HCT116 (cell line): ENCODE results near the gene CCR6. TPM values are rescaled to one million over a fixed set of nuclear protein-coding genes. Genes with fewer than 3 reads are reported as not detected.

Experiments
- ATAC-seq: fragments of 200-7000 bp; cut with Tn5 transposase; 2 replicates; pipeline ENCODE4 v1.9.1; 2020; ENCODE audit warnings: mild to moderate bottlenecking, moderate library complexity
- BruUV-seq: library from RNA; stranded (reverse); fragments of 400-500 nt; replicated peaks from 2 replicates; lab custom pipeline; 2021; lab: Mats Ljungman, UMichigan
- CTCF ChIA-PET: fragments of 300-600 bp; sonication (Branson Sonifier 250); formaldehyde crosslinking; loops from one replicate; lab custom pipeline; 2021; ENCODE audit warnings: antibody characterized with exemption; lab: Charles Lee
- POLR2A ChIA-PET: fragments of 300-600, 350-600 bp; sonication (Branson Sonifier 250); formaldehyde crosslinking; loops from one replicate; lab custom pipeline; 2021; ENCODE audit warnings: antibody characterized with exemption; lab: Charles Lee
- RAD21 ChIA-PET, 2 experiments: fragments of 300-600 bp; sonication (Branson Sonifier 250); formaldehyde crosslinking; loops; one replicate each; lab custom pipeline; 2023; ENCODE audit warnings: low total read pairs in 2 of 2; ENCODE audit not compliant: uncharacterized antibody in 2 of 2, unreplicated experiment in 2 of 2, low non-redundant PET in 1 of 2; lab: Charles Lee
- DNase-seq: peaks from one replicate; pipeline ENCODE4 v3.0.0-alpha.2; 2010; ENCODE audit warnings: low read depth, low spot score
- H2AFZ ChIP-seq: fragments of 200-600 bp; shearing (Covaris generic), sonication (generic); 2 replicates; pipeline ENCODE4 v1.6.1; 2017; ENCODE audit warnings: low read depth, mixed run types, mixed read lengths, antibody characterized with exemption, low read length; ENCODE audit not compliant: poor library complexity, severe bottlenecking
- H3K27ac ChIP-seq: 2 replicates; pipeline ENCODE4 v1.5.1; 2012; ENCODE audit warnings: low read depth, low read length
- H3K27me3 ChIP-seq: fragments of 200-600 bp; sonication (generic); 2 replicates; pipeline ENCODE4 v1.6.1; 2016; ENCODE audit warnings: mixed run types, low read length, mixed read lengths; ENCODE audit not compliant: insufficient read depth
- H3K36me3 ChIP-seq, 2 experiments: fragments of 200-500 bp in 1 of 2; fragments of 200-600 bp in 1 of 2; sonication (Bioruptor generic) in 1 of 2; sonication (generic) in 1 of 2; 2 replicates each; pipeline versions ENCODE4 v1.5.1 to v1.6.1; 2014 to 2016; ENCODE audit warnings: low read length in 2 of 2, inconsistent platforms in 1 of 2, mixed read lengths in 1 of 2, mixed run types in 1 of 2; ENCODE audit not compliant: insufficient read depth in 2 of 2, control insufficient read depth in 1 of 2
- H3K4me1 ChIP-seq, 2 experiments: fragments of 200-600 bp in 1 of 2; sonication (generic) in 1 of 2; 2 replicates each; pipeline versions ENCODE4 v1.5.1 to v1.6.1; 2012 to 2017; ENCODE audit warnings: low read length in 2 of 2, inconsistent platforms in 1 of 2, mild to moderate bottlenecking in 1 of 2, mixed read lengths in 1 of 2, mixed run types in 1 of 2, moderate library complexity in 1 of 2; ENCODE audit not compliant: insufficient read depth in 2 of 2, control insufficient read depth in 1 of 2
- H3K4me2 ChIP-seq: fragments of 200-600 bp; sonication (generic); 2 replicates; pipeline ENCODE4 v1.6.1; 2017; ENCODE audit warnings: mixed run types, low read length, mixed read lengths
- H3K4me3 ChIP-seq, 2 experiments: fragments of 200-600 bp in 1 of 2; sonication (generic) in 1 of 2; replicated peaks in 1 of 2; 2 replicates each; pipeline ENCODE4 v1.5.1; 2011 to 2016; ENCODE audit warnings: low read length in 2 of 2, control low read depth in 1 of 2, low read depth in 1 of 2, mild to moderate bottlenecking in 1 of 2, mixed read lengths in 1 of 2, mixed run types in 1 of 2
- H3K79me2 ChIP-seq: fragments of 200-600 bp; sonication (generic); 2 replicates; pipeline ENCODE4 v1.6.1; 2017; ENCODE audit warnings: mild to moderate bottlenecking, mixed run types, low read length, moderate library complexity, mixed read lengths; ENCODE audit not compliant: insufficient read depth
- H3K9ac ChIP-seq: fragments of 200-600 bp; sonication (generic); 2 replicates; pipeline ENCODE4 v1.6.1; 2016; ENCODE audit warnings: low read length, mixed read lengths
- H3K9me2 ChIP-seq: fragments of 200-600 bp; sonication (generic), shearing (Covaris generic); 2 replicates; pipeline ENCODE4 v1.6.1; 2017; ENCODE audit warnings: mixed run types, mild to moderate bottlenecking, moderate library complexity; ENCODE audit not compliant: insufficient read depth
- H3K9me3 ChIP-seq, 2 experiments: fragments of 200-500 bp in 1 of 2; fragments of 200-600 bp in 1 of 2; sonication (Bioruptor generic) in 1 of 2; sonication (generic) in 1 of 2; 2 replicates each; pipeline ENCODE4 v1.6.1; 2014 to 2017; ENCODE audit warnings: low read length in 2 of 2, mixed read lengths in 2 of 2, inconsistent platforms in 1 of 2, low read depth in 1 of 2, mild to moderate bottlenecking in 1 of 2, mixed run types in 1 of 2, moderate library complexity in 1 of 2; ENCODE audit not compliant: control insufficient read depth in 1 of 2, insufficient read depth in 1 of 2
- H4K20me1 ChIP-seq: fragments of 200-600 bp; sonication (generic), shearing (Covaris generic); 2 replicates; pipeline ENCODE4 v1.6.1; 2017; ENCODE audit warnings: mixed run types, mild to moderate bottlenecking, moderate library complexity; ENCODE audit not compliant: insufficient read depth
- CBX3 ChIP-seq: IDR thresholded peaks from 2 replicates; pipeline ENCODE4 v1.6.1; 2012; ENCODE audit warnings: low read depth
- CEBPB ChIP-seq: IDR thresholded peaks from 2 replicates; pipeline ENCODE4 v1.6.1; 2012; ENCODE audit warnings: low read depth
- EGR1 ChIP-seq: IDR thresholded peaks from 2 replicates; pipeline ENCODE4 v1.6.1; 2012; ENCODE audit warnings: low read depth
- ELF1 ChIP-seq: IDR thresholded peaks from 2 replicates; pipeline ENCODE4 v1.6.1; 2012; ENCODE audit warnings: low read depth, borderline replicate concordance
- EZH2 ChIP-seq: fragments of 200-600 bp; sonication (generic); IDR thresholded peaks from 2 replicates; pipeline ENCODE4 v1.6.1; 2017; ENCODE audit warnings: antibody characterized with exemption, mixed run types
- EZH2phosphoT487 ChIP-seq: fragments of 200-600 bp; IDR thresholded peaks from 2 replicates; pipeline ENCODE4 v1.6.1; 2018; ENCODE audit warnings: antibody characterized with exemption, borderline replicate concordance
- FOSL1 ChIP-seq: IDR thresholded peaks from 2 replicates; pipeline ENCODE4 v1.6.1; 2012; ENCODE audit warnings: low read depth
- JUND ChIP-seq: IDR thresholded peaks from 2 replicates; pipeline ENCODE4 v1.6.1; 2012
- POLR2A ChIP-seq: IDR thresholded peaks from 2 replicates; pipeline ENCODE4 v1.7.0; 2011; ENCODE audit warnings: borderline replicate concordance; ENCODE audit not compliant: insufficient read depth, insufficient read length; ENCODE audit errors: extremely low read depth
- POLR2AphosphoS5 ChIP-seq: IDR thresholded peaks from 2 replicates; pipeline ENCODE4 v1.6.1; 2011; ENCODE audit warnings: mild to moderate bottlenecking, low read depth, low read length, moderate library complexity
- SIN3A ChIP-seq: IDR thresholded peaks from 2 replicates; pipeline ENCODE4 v1.6.1; 2012; ENCODE audit warnings: low read depth
- SP1 ChIP-seq: IDR thresholded peaks from 2 replicates; pipeline ENCODE4 v1.6.1; 2012; ENCODE audit warnings: low read depth
- TCF7L2 ChIP-seq: IDR thresholded peaks from 2 replicates; pipeline ENCODE4 v1.7.0; 2011; ENCODE audit warnings: borderline replicate concordance, inconsistent platforms; ENCODE audit not compliant: insufficient read depth, insufficient read length; ENCODE audit errors: extremely low read depth
- YY1 ChIP-seq: IDR thresholded peaks from 2 replicates; pipeline ENCODE4 v1.6.1; 2011; ENCODE audit warnings: low read length, low read depth, moderate library complexity, mild to moderate bottlenecking; ENCODE audit not compliant: insufficient replicate concordance; ENCODE audit errors: extremely low read depth
- ZNF274 ChIP-seq: fragments of 200-500 bp; sonication (Bioruptor generic); IDR thresholded peaks from 2 replicates; pipeline ENCODE4 v1.6.1; 2014; ENCODE audit warnings: mild to moderate bottlenecking, low read depth, low read length, inconsistent platforms
- intact Hi-C: fragments of 100-400 bp; cut with micrococcal nuclease; formaldehyde crosslinking; loops from 2 replicates; pipeline ENCODE4 v1.10.0; 2022
- total RNA-seq: library from RNA; stranded (reverse); gene quantifications from one replicate; pipeline ENCODE4 v1.2.1, GENCODE V29; 2021; ENCODE audit not compliant: unreplicated experiment
- TF ChIP-seq, protein P1 (sequence below): IDR thresholded peaks from 2 replicates; pipeline ENCODE4 v1.6.1; 2012; ENCODE audit warnings: low read depth
- TF ChIP-seq, protein P2 (sequence below): IDR thresholded peaks from 2 replicates; pipeline ENCODE4 v1.6.1; 2011; ENCODE audit warnings: mild to moderate bottlenecking, low read length, moderate library complexity; ENCODE audit not compliant: insufficient replicate concordance; ENCODE audit errors: extremely low read depth
- TF ChIP-seq, protein P3 (sequence below): IDR thresholded peaks from 2 replicates; pipeline ENCODE4 v1.6.1; 2012
- TF ChIP-seq, protein P4 (sequence below), 3 experiments: fragments of 200-600 bp in 1 of 3; sonication (generic) in 1 of 3; IDR thresholded peaks in 2 of 3; conservative IDR thresholded peaks in 1 of 3; 2 replicates each; pipeline ENCODE4 v1.5.1; 2012 to 2017; ENCODE audit warnings: low read depth in 2 of 3, low read length in 2 of 3, antibody characterized with exemption in 1 of 3, borderline replicate concordance in 1 of 3, control low read depth in 1 of 3, mild to moderate bottlenecking in 1 of 3, mixed read lengths in 1 of 3, mixed run types in 1 of 3, moderate library complexity in 1 of 3; ENCODE audit not compliant: insufficient read depth in 1 of 3
- TF ChIP-seq, protein P5 (sequence below): IDR thresholded peaks from 2 replicates; pipeline ENCODE4 v1.6.1; 2012

Gene CCR6
- total RNA-seq, 1 experiment from 2014 or later = not detected

DNA sequence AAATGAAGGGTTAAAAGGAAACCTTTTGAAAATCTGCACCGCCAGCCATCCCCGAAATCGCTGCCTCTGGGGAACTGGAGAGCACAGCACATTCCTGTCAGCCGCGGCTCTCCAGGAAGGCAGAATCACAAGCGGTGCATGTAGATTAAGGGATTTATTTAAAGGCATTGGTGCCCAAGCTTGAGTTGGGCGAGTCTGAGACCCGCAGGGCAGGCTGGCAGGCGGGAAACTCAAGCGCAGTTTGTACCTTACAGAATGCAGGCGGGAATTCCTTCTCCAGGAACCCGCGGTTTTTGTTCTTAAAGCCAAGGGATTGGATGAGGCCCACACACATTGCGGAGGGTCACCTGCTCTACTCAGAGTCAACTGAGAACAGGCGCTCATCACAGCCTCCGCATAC lies 24.1 kb downstream of the CCR6 start:
- Histone ChIP-seq H3K9me3 (no peaks in the 10 kb centered on the region), H3K79me2 (no peaks in the 10 kb centered on the region), H3K9ac (no peak overlapping the region), H2AFZ (no peak overlapping the region), H3K27me3 (no peaks in the 10 kb centered on the region), H3K9me2 (no peaks in the 10 kb centered on the region), H3K36me3 (no peaks in the 10 kb centered on the region), H3K27ac (no peak overlapping the region), H4K20me1 (no peaks in the 10 kb centered on the region), H3K4me2 (no peak overlapping the region), H3K4me3 (no peak overlapping the region), H3K4me1 (no peaks in the 10 kb centered on the region)
- ATAC-seq = no peak
- intact Hi-C loops = no loop called here
- ChIA-PET RAD21 (no interaction called here), CTCF (no interaction called here), POLR2A (no interaction called here)
- no peak for DNase-seq
- BruUV-seq = no TSS peak
- TF ChIP-seq POLR2A = no peak
- TF ChIP-seq POLR2AphosphoS5 = no peak
- TF ChIP-seq EGR1 = no peak
- TF ChIP-seq, protein P1, sequence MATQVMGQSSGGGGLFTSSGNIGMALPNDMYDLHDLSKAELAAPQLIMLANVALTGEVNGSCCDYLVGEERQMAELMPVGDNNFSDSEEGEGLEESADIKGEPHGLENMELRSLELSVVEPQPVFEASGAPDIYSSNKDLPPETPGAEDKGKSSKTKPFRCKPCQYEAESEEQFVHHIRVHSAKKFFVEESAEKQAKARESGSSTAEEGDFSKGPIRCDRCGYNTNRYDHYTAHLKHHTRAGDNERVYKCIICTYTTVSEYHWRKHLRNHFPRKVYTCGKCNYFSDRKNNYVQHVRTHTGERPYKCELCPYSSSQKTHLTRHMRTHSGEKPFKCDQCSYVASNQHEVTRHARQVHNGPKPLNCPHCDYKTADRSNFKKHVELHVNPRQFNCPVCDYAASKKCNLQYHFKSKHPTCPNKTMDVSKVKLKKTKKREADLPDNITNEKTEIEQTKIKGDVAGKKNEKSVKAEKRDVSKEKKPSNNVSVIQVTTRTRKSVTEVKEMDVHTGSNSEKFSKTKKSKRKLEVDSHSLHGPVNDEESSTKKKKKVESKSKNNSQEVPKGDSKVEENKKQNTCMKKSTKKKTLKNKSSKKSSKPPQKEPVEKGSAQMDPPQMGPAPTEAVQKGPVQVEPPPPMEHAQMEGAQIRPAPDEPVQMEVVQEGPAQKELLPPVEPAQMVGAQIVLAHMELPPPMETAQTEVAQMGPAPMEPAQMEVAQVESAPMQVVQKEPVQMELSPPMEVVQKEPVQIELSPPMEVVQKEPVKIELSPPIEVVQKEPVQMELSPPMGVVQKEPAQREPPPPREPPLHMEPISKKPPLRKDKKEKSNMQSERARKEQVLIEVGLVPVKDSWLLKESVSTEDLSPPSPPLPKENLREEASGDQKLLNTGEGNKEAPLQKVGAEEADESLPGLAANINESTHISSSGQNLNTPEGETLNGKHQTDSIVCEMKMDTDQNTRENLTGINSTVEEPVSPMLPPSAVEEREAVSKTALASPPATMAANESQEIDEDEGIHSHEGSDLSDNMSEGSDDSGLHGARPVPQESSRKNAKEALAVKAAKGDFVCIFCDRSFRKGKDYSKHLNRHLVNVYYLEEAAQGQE = no peak
- no peak for TF ChIP-seq EZH2
- no peak for TF ChIP-seq CBX3
- TF ChIP-seq, protein P2, sequence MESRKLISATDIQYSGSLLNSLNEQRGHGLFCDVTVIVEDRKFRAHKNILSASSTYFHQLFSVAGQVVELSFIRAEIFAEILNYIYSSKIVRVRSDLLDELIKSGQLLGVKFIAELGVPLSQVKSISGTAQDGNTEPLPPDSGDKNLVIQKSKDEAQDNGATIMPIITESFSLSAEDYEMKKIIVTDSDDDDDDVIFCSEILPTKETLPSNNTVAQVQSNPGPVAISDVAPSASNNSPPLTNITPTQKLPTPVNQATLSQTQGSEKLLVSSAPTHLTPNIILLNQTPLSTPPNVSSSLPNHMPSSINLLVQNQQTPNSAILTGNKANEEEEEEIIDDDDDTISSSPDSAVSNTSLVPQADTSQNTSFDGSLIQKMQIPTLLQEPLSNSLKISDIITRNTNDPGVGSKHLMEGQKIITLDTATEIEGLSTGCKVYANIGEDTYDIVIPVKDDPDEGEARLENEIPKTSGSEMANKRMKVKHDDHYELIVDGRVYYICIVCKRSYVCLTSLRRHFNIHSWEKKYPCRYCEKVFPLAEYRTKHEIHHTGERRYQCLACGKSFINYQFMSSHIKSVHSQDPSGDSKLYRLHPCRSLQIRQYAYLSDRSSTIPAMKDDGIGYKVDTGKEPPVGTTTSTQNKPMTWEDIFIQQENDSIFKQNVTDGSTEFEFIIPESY = no peak
- no peak for TF ChIP-seq JUND
- no peak for TF ChIP-seq YY1
- TF ChIP-seq, protein P3, sequence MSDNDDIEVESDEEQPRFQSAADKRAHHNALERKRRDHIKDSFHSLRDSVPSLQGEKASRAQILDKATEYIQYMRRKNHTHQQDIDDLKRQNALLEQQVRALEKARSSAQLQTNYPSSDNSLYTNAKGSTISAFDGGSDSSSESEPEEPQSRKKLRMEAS = no peak
- TF ChIP-seq, protein P4, sequence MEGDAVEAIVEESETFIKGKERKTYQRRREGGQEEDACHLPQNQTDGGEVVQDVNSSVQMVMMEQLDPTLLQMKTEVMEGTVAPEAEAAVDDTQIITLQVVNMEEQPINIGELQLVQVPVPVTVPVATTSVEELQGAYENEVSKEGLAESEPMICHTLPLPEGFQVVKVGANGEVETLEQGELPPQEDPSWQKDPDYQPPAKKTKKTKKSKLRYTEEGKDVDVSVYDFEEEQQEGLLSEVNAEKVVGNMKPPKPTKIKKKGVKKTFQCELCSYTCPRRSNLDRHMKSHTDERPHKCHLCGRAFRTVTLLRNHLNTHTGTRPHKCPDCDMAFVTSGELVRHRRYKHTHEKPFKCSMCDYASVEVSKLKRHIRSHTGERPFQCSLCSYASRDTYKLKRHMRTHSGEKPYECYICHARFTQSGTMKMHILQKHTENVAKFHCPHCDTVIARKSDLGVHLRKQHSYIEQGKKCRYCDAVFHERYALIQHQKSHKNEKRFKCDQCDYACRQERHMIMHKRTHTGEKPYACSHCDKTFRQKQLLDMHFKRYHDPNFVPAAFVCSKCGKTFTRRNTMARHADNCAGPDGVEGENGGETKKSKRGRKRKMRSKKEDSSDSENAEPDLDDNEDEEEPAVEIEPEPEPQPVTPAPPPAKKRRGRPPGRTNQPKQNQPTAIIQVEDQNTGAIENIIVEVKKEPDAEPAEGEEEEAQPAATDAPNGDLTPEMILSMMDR (IDR thresholded peaks at IDR 0.05 in 2 of 3, conservative IDR thresholded peaks at IDR 0.05 in 1 of 3; ENCODE audit: borderline replicate concordance in 1 of 3, insufficient read depth in 1 of 3, low read depth in 2 of 3, low read length in 2 of 3) = no peak
- TF ChIP-seq FOSL1 = no peak
- no peak for TF ChIP-seq SIN3A
- TF ChIP-seq ELF1 = no peak
- TF ChIP-seq SP1 = no peak
- no peak for TF ChIP-seq EZH2phosphoT487
- TF ChIP-seq, protein P5, sequence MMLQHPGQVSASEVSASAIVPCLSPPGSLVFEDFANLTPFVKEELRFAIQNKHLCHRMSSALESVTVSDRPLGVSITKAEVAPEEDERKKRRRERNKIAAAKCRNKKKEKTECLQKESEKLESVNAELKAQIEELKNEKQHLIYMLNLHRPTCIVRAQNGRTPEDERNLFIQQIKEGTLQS = no peak
- no peak for TF ChIP-seq CEBPB
- TF ChIP-seq TCF7L2 = no peak
- no peak for TF ChIP-seq ZNF274
